GM23248 (cell line): Measurements from ENCODE around the gene ZMAT5. TPM values are rescaled to one million over a fixed set of nuclear protein-coding genes. Genes with fewer than 3 reads are reported as not detected.

Experiments used
- DNase-seq: peaks from one replicate; pipeline ENCODE4 v3.0.0-alpha.2; 2015
- H2AFZ ChIP-seq: fragments of 200-600 bp; sonication (generic); 2 replicates; pipeline ENCODE4 v1.6.1; 2016; ENCODE audit warnings: antibody characterized with exemption
- H3F3A ChIP-seq: fragments of 200-600 bp; sonication (generic); 2 replicates; pipeline ENCODE4 v1.6.1; 2016; ENCODE audit warnings: mild to moderate bottlenecking, antibody characterized with exemption, mixed run types; ENCODE audit not compliant: insufficient read depth
- H3K27ac ChIP-seq: fragments of 200-600 bp; sonication (generic); 2 replicates; pipeline ENCODE4 v1.5.1; 2016; ENCODE audit warnings: mild to moderate bottlenecking
- H3K27me3 ChIP-seq: fragments of 200-600 bp; sonication (generic); replicated peaks from 2 replicates; pipeline ENCODE4 v1.6.1; 2016; ENCODE audit warnings: mild to moderate bottlenecking; ENCODE audit not compliant: insufficient read depth
- H3K36me3 ChIP-seq: fragments of 200-600 bp; sonication (generic); 2 replicates; pipeline ENCODE4 v1.6.1; 2016; ENCODE audit warnings: low read depth, mild to moderate bottlenecking
- H3K4me1 ChIP-seq: fragments of 200-600 bp; sonication (generic); 2 replicates; pipeline ENCODE4 v1.6.1; 2016; ENCODE audit warnings: mild to moderate bottlenecking; ENCODE audit not compliant: insufficient read depth
- H3K4me2 ChIP-seq: fragments of 200-600 bp; sonication (generic); one replicate; pipeline ENCODE4 v1.6.1; 2016; ENCODE audit warnings: mild to moderate bottlenecking; ENCODE audit not compliant: unreplicated experiment
- H3K4me3 ChIP-seq: fragments of 200-600 bp; sonication (generic); 2 replicates; pipeline ENCODE4 v1.5.1; 2016; ENCODE audit warnings: mild to moderate bottlenecking
- H3K79me2 ChIP-seq: fragments of 200-600 bp; sonication (generic); 2 replicates; pipeline ENCODE4 v1.6.1; 2016; ENCODE audit warnings: mild to moderate bottlenecking; ENCODE audit not compliant: insufficient read depth
- H3K9ac ChIP-seq: fragments of 200-600 bp; sonication (generic); 2 replicates; pipeline ENCODE4 v1.6.1; 2016; ENCODE audit warnings: mild to moderate bottlenecking
- H3K9me2 ChIP-seq: fragments of 200-600 bp; sonication (generic); 2 replicates; pipeline ENCODE4 v1.6.1; 2016; ENCODE audit warnings: mixed run types, mild to moderate bottlenecking, moderate library complexity; ENCODE audit not compliant: insufficient read depth
- H3K9me3 ChIP-seq: fragments of 200-600 bp; sonication (generic); one replicate; pipeline ENCODE4 v1.6.1; 2017; ENCODE audit warnings: low read depth
- H4K20me1 ChIP-seq: fragments of 200-600 bp; sonication (generic); 2 replicates; pipeline ENCODE4 v1.6.0; 2016; ENCODE audit not compliant: insufficient read depth
- EZH2 ChIP-seq: fragments of 200-600 bp; sonication (generic); IDR thresholded peaks from 2 replicates; pipeline ENCODE4 v1.6.1; 2018; ENCODE audit warnings: antibody characterized with exemption, mild to moderate bottlenecking; ENCODE audit not compliant: insufficient read depth, poor library complexity, severe bottlenecking
- EZH2phosphoT487 ChIP-seq: fragments of 200-600 bp; sonication (generic); IDR thresholded peaks from 2 replicates; pipeline ENCODE4 v1.6.1; 2018; ENCODE audit warnings: antibody characterized with exemption, moderate library complexity, mild to moderate bottlenecking, low read depth; ENCODE audit not compliant: insufficient read depth
- WGBS, 2 experiments: methylation state at CpG; one replicate each; pipeline ENCODE4 v1.1.6; 2015 to 2017; ENCODE audit warnings: low lambda C conversion rate in 2 of 2, low coverage in 1 of 2; ENCODE audit errors: missing lambda C conversion rate in 2 of 2; 5-methylcytosine and 5-hydroxymethylcytosine counted together
- in situ Hi-C: fragments of 300-500 bp; cut with MboI; formaldehyde crosslinking; loops from 2 replicates; pipeline ENCODE4 v1.15.0; 2020
- polyA plus RNA-seq: library from polyadenylated mRNA; unstranded; fragments of >200 nt; fragmentation: Nextera tagmentation; extraction: Ambion mirVana; gene quantifications from 2 replicates; pipeline ENCODE4 v1.2.1, GENCODE V29; 2016
- total RNA-seq: library from RNA; depleted of rRNA; stranded (reverse); fragments of >200 nt; shearing (Covaris generic); gene quantifications from 2 replicates; pipeline ENCODE4 v1.2.3, GENCODE V29; 2014; rRNA removed

ZMAT5 gene
- total RNA-seq (6.3 and 11.3 TPM in 2 replicates), polyA plus RNA-seq (35.8 and 42.3 TPM in 2 replicates)

GRCh38 chr22:29766632-29767170 is at the start of gene ZMAT5:
ZMAT5 (minus strand) TSS chr22:29767007; CDS start chr22:29748544, 18,463 bp downstream.
- Histone ChIP-seq H3K36me3 (peaks cover 9% of the 10 kb centered on the region; the same call in 1 of the 2 replicates), H3K9ac (peak within 1 kb of the TSS; percentile 92), H3K4me1 (peaks cover 10% of the 10 kb centered on the region), H4K20me1 (no peaks in the 10 kb centered on the region), H3K27ac (peak within 1 kb of the TSS; percentile 75), H2AFZ (peak within 1 kb of the TSS; percentile 97), H3K4me3 (peak within 1 kb of the TSS; percentile 86), H3K27me3 (no peaks in the 10 kb centered on the region), H3K4me2 (peak within 1 kb of the TSS; percentile 95), H3F3A (peaks cover 14% of the 10 kb centered on the region), H3K79me2 (peaks cover 47% of the 10 kb centered on the region), H3K9me2 (no peaks in the 10 kb centered on the region), H3K9me3 (no peaks in the 10 kb centered on the region)
- TF ChIP-seq EZH2 = no peak
- no peak for TF ChIP-seq EZH2phosphoT487
- in situ Hi-C loops = no loop called here
- WGBS, 2 experiments = 1 to 2% methylated on average over 31 of the region's 32 CpGs
- DNase-seq = peak; percentile 99

GRCh38 chr22:29816539-29816938 is 49.7 kb upstream of the ZMAT5 start:
- H3K27ac ChIP-seq = no peak overlapping the region

GRCh38 chr22:29816128-29816527 is 49.3 kb upstream of the ZMAT5 start:
- WGBS, 2 experiments = 15 to 44% methylated on average over 2 of the region's 2 CpGs
- no peaks in the 10 kb centered on the region for H3K27me3 ChIP-seq
- H3K4me3 ChIP-seq = no peak overlapping the region
- in situ Hi-C loops = no loop called here
- no peaks in the 10 kb centered on the region for H3K9me3 ChIP-seq
- H2AFZ ChIP-seq = no peak overlapping the region
- no peaks in the 10 kb centered on the region for H3K9me2 ChIP-seq
- no peak overlapping the region for H3K9ac ChIP-seq
- TF ChIP-seq EZH2phosphoT487 (no peak), EZH2 (no peak)
- H4K20me1 ChIP-seq = no peaks in the 10 kb centered on the region
- no peak overlapping the region for H3K4me2 ChIP-seq
- H3K79me2 ChIP-seq = no peaks in the 10 kb centered on the region
- DNase-seq = peak; percentile 57
- no peak overlapping the region for H3K27ac ChIP-seq
- H3K4me1 ChIP-seq = peaks cover 6% of the 10 kb centered on the region; the same call in 1 of the 2 replicates
- peaks cover 15% of the 10 kb centered on the region for H3F3A ChIP-seq
- peaks cover 34% of the 10 kb centered on the region; the same call in 1 of the 2 replicates for H3K36me3 ChIP-seq

More at GRCh38 chr22:29816539-29816938, 49.7 kb upstream of the ZMAT5 start:
- no peak for DNase-seq
- Histone ChIP-seq H3K9ac (no peak overlapping the region), H3K9me2 (no peaks in the 10 kb centered on the region), H2AFZ (no peak overlapping the region), H3K36me3 (peaks cover 30% of the 10 kb centered on the region; the same call in 1 of the 2 replicates), H3K4me1 (peaks cover 10% of the 10 kb centered on the region; the same call in 1 of the 2 replicates), H3K9me3 (no peaks in the 10 kb centered on the region), H3K27me3 (no peaks in the 10 kb centered on the region), H4K20me1 (no peaks in the 10 kb centered on the region), H3K79me2 (no peaks in the 10 kb centered on the region), H3K4me2 (no peak overlapping the region), H3F3A (peaks cover 20% of the 10 kb centered on the region), H3K4me3 (no peak overlapping the region)
- TF ChIP-seq EZH2phosphoT487 = no peak
- TF ChIP-seq EZH2 = no peak
- in situ Hi-C loops = no loop called here
- WGBS, 2 experiments = 44 to 63% methylated on average over 5 to 6 of the region's 6 CpGs

GRCh38 chr22:29815580-29815979 is 48.8 kb upstream of the ZMAT5 start:
- Histone ChIP-seq H3K9ac (no peak overlapping the region), H3K9me2 (no peaks in the 10 kb centered on the region), H3K27me3 (no peaks in the 10 kb centered on the region), H3K9me3 (no peaks in the 10 kb centered on the region), H3K27ac (no peak overlapping the region), H3K4me1 (peaks cover 6% of the 10 kb centered on the region; the same call in 1 of the 2 replicates), H2AFZ (no peak overlapping the region), H4K20me1 (no peaks in the 10 kb centered on the region), H3K36me3 (peaks cover 38% of the 10 kb centered on the region; the same call in 1 of the 2 replicates), H3F3A (peaks cover 11% of the 10 kb centered on the region), H3K4me2 (no peak overlapping the region), H3K4me3 (no peak overlapping the region), H3K79me2 (no peaks in the 10 kb centered on the region)
- in situ Hi-C loops = no loop called here
- TF ChIP-seq EZH2 = no peak
- no peak for TF ChIP-seq EZH2phosphoT487
- DNase-seq = no peak
- 59 to 64% methylated on average over 4 of the region's 4 CpGs for WGBS, 2 experiments
